B cell (primary cell): Measurements from ENCODE around the gene AMZ1.

ENCODE experiments used
- CTCF ChIP-seq: fragments of 200-600 bp; IDR thresholded peaks from one replicate; pipeline ENCODE4 v1.8.0; 2022; ENCODE audit warnings: antibody characterized with exemption, mild to moderate bottlenecking
- EZH2 ChIP-seq: IDR thresholded peaks from 2 replicates; pipeline ENCODE4 v1.6.1; 2012; ENCODE audit warnings: borderline replicate concordance, low read depth, mild to moderate bottlenecking, moderate library complexity, low read length; ENCODE audit not compliant: insufficient read depth, poor library complexity, severe bottlenecking

DNA sequence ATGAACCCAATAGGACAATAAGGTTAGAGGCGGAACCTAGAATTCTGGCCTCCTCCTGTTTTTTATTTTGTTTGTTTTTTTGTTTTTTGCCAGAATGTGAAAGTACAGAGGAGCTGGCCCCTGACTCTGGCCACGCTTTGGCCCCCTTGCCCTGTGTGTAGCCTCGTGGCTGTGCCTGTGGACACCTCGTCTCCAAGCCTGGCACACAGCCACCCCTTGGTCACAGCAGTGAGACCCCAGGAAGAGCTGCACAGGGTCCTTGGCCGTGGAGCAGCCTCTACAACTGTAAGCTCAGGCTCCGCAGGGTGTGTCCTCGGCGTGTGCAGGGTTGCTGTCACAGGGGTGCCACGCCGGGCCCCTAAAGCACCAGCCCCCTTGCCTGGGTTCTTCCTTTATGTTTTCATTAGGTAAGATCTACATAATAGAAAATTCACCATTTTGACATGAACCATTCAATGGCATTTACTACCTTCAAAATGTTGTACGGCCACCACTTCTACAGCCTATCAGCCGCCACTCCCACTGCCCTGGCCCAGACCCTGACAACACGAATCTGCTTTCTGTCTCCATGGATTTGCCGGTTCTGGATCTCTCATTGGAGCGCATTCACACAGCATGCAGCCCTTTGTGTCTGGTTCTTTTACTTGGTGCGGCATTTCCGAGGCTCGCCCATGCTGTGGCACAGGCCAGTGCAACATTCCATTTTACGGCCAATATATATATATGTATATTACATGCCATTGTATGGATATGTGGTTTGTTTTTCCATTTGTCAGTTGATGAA lies 51.0 kb downstream of the AMZ1 start:
- TF ChIP-seq CTCF = no peak
- no peak for TF ChIP-seq EZH2
